ENCODE data around the gene WDR27.

The WDR27 gene

DNA sequence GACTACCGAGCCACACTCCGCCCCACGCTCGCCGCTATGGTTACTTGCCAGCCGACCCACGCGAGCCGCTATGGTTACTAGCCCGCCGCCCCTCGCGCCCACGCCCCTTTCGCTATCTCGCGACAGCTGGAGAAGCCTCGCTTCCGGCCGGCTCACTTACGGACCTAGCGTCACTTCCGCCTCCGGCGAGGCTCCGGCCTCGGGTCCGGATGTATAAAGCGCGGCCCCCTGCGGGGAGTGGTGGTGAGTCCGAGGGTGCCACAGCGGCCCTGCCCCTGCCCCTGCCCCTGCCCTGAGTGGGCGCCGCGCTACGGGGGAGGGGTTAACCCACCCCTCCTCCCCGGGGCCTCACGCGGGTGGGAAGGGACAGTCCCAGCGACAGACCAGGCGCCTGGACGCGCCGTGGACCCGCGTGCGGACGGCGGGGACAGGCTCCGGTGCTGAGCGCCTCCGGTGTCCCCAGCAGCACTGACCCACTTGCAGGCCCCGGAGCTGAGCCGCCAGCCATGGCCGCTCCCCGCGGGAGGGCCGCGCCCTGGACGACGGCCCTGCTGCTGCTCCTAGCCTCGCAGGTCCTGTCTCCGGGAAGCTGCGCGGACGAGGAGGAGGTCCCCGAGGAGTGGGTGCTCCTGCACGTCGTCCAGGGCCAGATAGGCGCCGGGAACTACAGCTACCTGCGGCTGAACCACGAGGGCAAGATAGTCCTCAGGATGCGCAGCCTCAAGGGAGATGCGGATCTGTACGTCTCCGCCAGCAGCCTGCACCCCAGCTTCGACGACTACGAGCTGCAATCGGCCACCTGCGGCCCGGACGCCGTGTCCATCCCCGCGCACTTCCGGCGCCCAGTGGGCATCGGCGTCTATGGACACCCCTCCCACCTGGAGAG is at the start of gene WDR27, which contains the start of gene C6orf120:
WDR27 (minus strand) TSS at position 76 of the 886 bp plus-strand sequence. CDS start 13,024 bp downstream, outside the sequence.
C6orf120 (plus strand) TSS at position 173 of the 886 bp plus-strand sequence; CDS start at position 507, 334 bp downstream.
- ATAC-seq (replicated peaks; ENCODE audit: extremely low read depth, poor library complexity, severe bottlenecking) (peak; percentile 89), DNase-seq (ENCODE audit: low spot score in 2 of 2) (peak; percentile 93 to 94)
- Mint-ChIP-seq H3K27me3 (no peaks in the 10 kb centered on the region), H3K9me3 (no peaks in the 10 kb centered on the region), H3K4me3 (peak within 1 kb of the TSS; percentile 86), H3K27ac (ENCODE audit: low read depth) (peak within 1 kb of the TSS; percentile 89), H3K4me1 (peaks cover 28% of the 10 kb centered on the region), H3K36me3 (ENCODE audit: insufficient read depth) (peaks cover 21% of the 10 kb centered on the region)

GRCh38 chr6:169746556-169746955 is 44.7 kb upstream of the WDR27 start:
- Mint-ChIP-seq H3K4me3 (no peak overlapping the region), H3K27ac (ENCODE audit: low read depth) (no peak overlapping the region), H3K4me1 (peaks cover 17% of the 10 kb centered on the region), H3K36me3 (ENCODE audit: insufficient read depth) (peaks cover 4% of the 10 kb centered on the region), H3K9me3 (no peaks in the 10 kb centered on the region), H3K27me3 (no peaks in the 10 kb centered on the region)
- ATAC-seq (replicated peaks; ENCODE audit: extremely low read depth, poor library complexity, severe bottlenecking) (no peak), DNase-seq (ENCODE audit: low spot score in 2 of 2) (no peak)

- Mint-ChIP-seq H3K36me3 (ENCODE audit: insufficient read depth) (no peaks in the 10 kb centered on the region), H3K4me3 (no peak overlapping the region), H3K9me3 (no peaks in the 10 kb centered on the region), H3K27ac (ENCODE audit: low read depth) (no peak overlapping the region), H3K27me3 (no peaks in the 10 kb centered on the region), H3K4me1 (peaks cover 7% of the 10 kb centered on the region)
- no peak for DNase-seq (ENCODE audit: low spot score in 2 of 2)
- ATAC-seq (replicated peaks; ENCODE audit: extremely low read depth, poor library complexity, severe bottlenecking) = no peak
These were observed 43.6 kb upstream of the WDR27 start for GRCh38 chr6:169745405-169745804.

DNA sequence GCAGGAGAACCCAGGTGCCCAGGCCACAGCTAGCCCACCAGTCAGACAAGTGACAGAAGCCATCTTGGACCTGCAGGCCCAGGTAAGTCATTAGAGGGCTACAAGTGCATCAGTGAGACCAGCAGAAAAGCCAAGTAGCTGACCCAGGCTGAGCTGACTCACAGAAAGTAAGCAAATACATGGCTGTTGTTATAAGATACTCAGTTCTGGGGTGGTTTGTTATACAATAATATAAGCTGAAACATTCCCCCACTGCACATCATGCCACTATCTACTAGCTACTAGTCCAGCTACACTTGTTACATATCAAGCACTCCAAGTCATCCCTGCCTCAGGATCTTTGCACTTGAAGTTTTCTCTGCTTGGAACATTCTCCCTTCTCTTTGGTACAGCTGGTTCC is 39.5 kb upstream of the WDR27 start:
- no peaks in the 10 kb centered on the region for H3K4me1 Mint-ChIP-seq

DNA sequence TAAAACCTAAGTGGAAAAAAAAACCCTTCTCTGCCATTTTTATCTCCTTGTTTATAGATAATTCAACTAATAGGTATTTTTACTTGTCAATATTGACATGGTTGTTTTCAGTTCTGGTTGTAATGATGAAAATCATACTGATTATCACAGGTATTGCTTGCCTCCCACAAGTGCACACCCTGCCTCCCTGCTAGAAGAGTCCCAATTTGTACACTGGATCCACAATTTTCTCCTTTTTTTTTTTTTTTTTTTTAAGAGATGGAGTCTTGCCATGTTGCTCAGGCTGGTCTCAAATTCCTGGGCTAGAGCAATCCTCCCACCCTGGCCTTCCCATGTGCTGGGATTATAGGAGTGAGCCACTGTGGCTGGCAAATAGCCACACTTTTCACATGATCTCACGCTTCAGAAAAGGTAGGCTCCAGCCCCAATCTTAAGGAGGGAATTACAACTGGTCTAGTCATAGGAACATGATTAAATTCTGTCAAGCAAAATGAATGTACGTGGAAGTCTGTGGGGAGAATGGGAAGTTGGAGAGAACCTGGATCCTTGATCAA is 37.2 kb upstream of the WDR27 start:
- H3K4me3 Mint-ChIP-seq = no peak overlapping the region
- H3K27me3 Mint-ChIP-seq = peaks cover 37% of the 10 kb centered on the region
- H3K36me3 Mint-ChIP-seq (ENCODE audit: insufficient read depth) = no peaks in the 10 kb centered on the region
- DNase-seq (ENCODE audit: low spot score in 2 of 2) (no peak), ATAC-seq (replicated peaks; ENCODE audit: extremely low read depth, poor library complexity, severe bottlenecking) (no peak)
- H3K27ac Mint-ChIP-seq (ENCODE audit: low read depth) = no peak overlapping the region
- H3K4me1 Mint-ChIP-seq = no peaks in the 10 kb centered on the region
- H3K9me3 Mint-ChIP-seq = no peaks in the 10 kb centered on the region

More for the DNA sequence above, 39.5 kb upstream of the WDR27 start:
- H3K27ac Mint-ChIP-seq (ENCODE audit: low read depth) = no peak overlapping the region
- no peaks in the 10 kb centered on the region for H3K9me3 Mint-ChIP-seq
- ATAC-seq (replicated peaks; ENCODE audit: extremely low read depth, poor library complexity, severe bottlenecking) = no peak
- no peak overlapping the region for H3K4me3 Mint-ChIP-seq
- H3K36me3 Mint-ChIP-seq (ENCODE audit: insufficient read depth) = no peaks in the 10 kb centered on the region
- DNase-seq (ENCODE audit: low spot score in 2 of 2) = no peak
- peaks cover 14% of the 10 kb centered on the region for H3K27me3 Mint-ChIP-seq

GRCh38 chr6:169738204-169738975 is 36.6 kb upstream of the WDR27 start:
- Mint-ChIP-seq H3K36me3 (ENCODE audit: insufficient read depth) (no peaks in the 10 kb centered on the region), H3K9me3 (no peaks in the 10 kb centered on the region), H3K4me1 (no peaks in the 10 kb centered on the region), H3K27me3 (peaks cover 37% of the 10 kb centered on the region), H3K27ac (ENCODE audit: low read depth) (no peak overlapping the region), H3K4me3 (no peak overlapping the region)
- no peak for DNase-seq (ENCODE audit: low spot score in 2 of 2)
- no peak for ATAC-seq (replicated peaks; ENCODE audit: extremely low read depth, poor library complexity, severe bottlenecking)

DNA sequence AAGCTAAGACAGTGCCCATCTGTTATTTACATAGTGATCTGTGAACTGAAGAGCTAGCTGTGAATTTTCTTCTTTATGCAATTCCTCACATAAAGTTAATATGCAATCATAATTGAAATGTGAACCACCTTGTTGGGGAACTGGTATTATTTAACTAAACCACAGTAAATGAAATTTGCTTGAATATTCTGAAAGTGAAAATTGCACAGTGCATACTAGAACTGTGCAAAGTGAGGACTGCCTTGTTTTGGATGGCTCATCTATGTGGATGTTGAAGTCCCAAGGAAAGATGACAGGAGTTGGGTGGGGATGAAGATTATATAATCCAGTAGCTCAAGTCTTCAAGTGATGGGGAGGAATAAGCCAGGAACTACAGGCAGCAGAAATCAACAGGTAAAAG is 28.1 kb upstream of the WDR27 start:
- ATAC-seq (replicated peaks; ENCODE audit: extremely low read depth, poor library complexity, severe bottlenecking) (no peak), DNase-seq (ENCODE audit: low spot score in 2 of 2) (no peak)
- no peaks in the 10 kb centered on the region for H3K9me3 Mint-ChIP-seq
- H3K36me3 Mint-ChIP-seq (ENCODE audit: insufficient read depth) = peaks cover 9% of the 10 kb centered on the region
- H3K27ac Mint-ChIP-seq (ENCODE audit: low read depth) = no peak overlapping the region
- no peaks in the 10 kb centered on the region for H3K4me1 Mint-ChIP-seq
- H3K4me3 Mint-ChIP-seq = no peak overlapping the region
- peaks cover 9% of the 10 kb centered on the region for H3K27me3 Mint-ChIP-seq

- no peak for ATAC-seq (replicated peaks; ENCODE audit: extremely low read depth, poor library complexity, severe bottlenecking)
- no peak overlapping the region for H3K4me3 Mint-ChIP-seq
- peaks cover 18% of the 10 kb centered on the region for H3K36me3 Mint-ChIP-seq (ENCODE audit: insufficient read depth)
- H3K27me3 Mint-ChIP-seq = no peaks in the 10 kb centered on the region
- H3K9me3 Mint-ChIP-seq = no peaks in the 10 kb centered on the region
- no peak overlapping the region for H3K27ac Mint-ChIP-seq (ENCODE audit: low read depth)
- no peak for DNase-seq (ENCODE audit: low spot score in 2 of 2)
- peaks cover 10% of the 10 kb centered on the region for H3K4me1 Mint-ChIP-seq
These were observed 25.1 kb upstream of the WDR27 start for GRCh38 chr6:169726963-169727362.

- Mint-ChIP-seq H3K27ac (ENCODE audit: low read depth) (peak overlapping the region; percentile 63), H3K4me3 (peak overlapping the region; percentile 54), H3K36me3 (ENCODE audit: insufficient read depth) (peaks cover 20% of the 10 kb centered on the region), H3K4me1 (peaks cover 15% of the 10 kb centered on the region), H3K27me3 (no peaks in the 10 kb centered on the region), H3K9me3 (no peaks in the 10 kb centered on the region)
- no peak for ATAC-seq (replicated peaks; ENCODE audit: extremely low read depth, poor library complexity, severe bottlenecking)
- no peak for DNase-seq (ENCODE audit: low spot score in 2 of 2)
These were observed 24.2 kb upstream of the WDR27 start for GRCh38 chr6:169726049-169726400.

- Mint-ChIP-seq H3K27ac (ENCODE audit: low read depth) (peak overlapping the region; percentile 63), H3K36me3 (ENCODE audit: insufficient read depth) (peaks cover 20% of the 10 kb centered on the region), H3K27me3 (no peaks in the 10 kb centered on the region), H3K4me3 (peak overlapping the region; percentile 54), H3K9me3 (no peaks in the 10 kb centered on the region), H3K4me1 (peaks cover 20% of the 10 kb centered on the region)
- peak; percentile 2 for ATAC-seq (replicated peaks; ENCODE audit: extremely low read depth, poor library complexity, severe bottlenecking)
- DNase-seq (ENCODE audit: low spot score in 2 of 2) = no peak
These were observed 23.6 kb upstream of the WDR27 start for GRCh38 chr6:169725125-169726048.

GRCh38 chr6:169724494-169725124 is 22.8 kb upstream of the WDR27 start, which contains the start of gene PHF10:
Gene PHF10 (minus strand): TSS chr6:169724500. CDS start chr6:169723931, 569 bp downstream.
- peak within 1 kb of the TSS; percentile 84 for H3K4me3 Mint-ChIP-seq
- no peaks in the 10 kb centered on the region for H3K27me3 Mint-ChIP-seq
- DNase-seq (ENCODE audit: low spot score in 2 of 2) (peak; percentile 24 to 33), ATAC-seq (replicated peaks; ENCODE audit: extremely low read depth, poor library complexity, severe bottlenecking) (peak; percentile 37)
- peaks cover 28% of the 10 kb centered on the region for H3K4me1 Mint-ChIP-seq
- no peaks in the 10 kb centered on the region for H3K9me3 Mint-ChIP-seq
- peaks cover 21% of the 10 kb centered on the region for H3K36me3 Mint-ChIP-seq (ENCODE audit: insufficient read depth)
- H3K27ac Mint-ChIP-seq (ENCODE audit: low read depth) = peak within 1 kb of the TSS; percentile 91

Data from central memory CD8-positive, alpha-beta T cell (primary cell).